Duodenal mucosa (tissue), 2 donors: ENCODE data around the gene PLOD1.

ENCODE experiments used
- H3K27ac ChIP-seq: one replicate; pipeline ENCODE4 v1.7.0; 2013; ENCODE audit warnings: low read depth, low read length
- H3K27me3 ChIP-seq, 2 donors: one replicate each; pipeline ENCODE4 v1.7.0; 2013; ENCODE audit warnings: low read length in 2 of 2, control low read depth in 1 of 2; ENCODE audit not compliant: insufficient read depth in 2 of 2, control insufficient read depth in 1 of 2
- H3K36me3 ChIP-seq, 2 donors: one replicate each; pipeline ENCODE4 v1.7.0; 2013; ENCODE audit warnings: low read length in 2 of 2, control low read depth in 1 of 2; ENCODE audit not compliant: insufficient read depth in 2 of 2, control insufficient read depth in 1 of 2
- H3K4me1 ChIP-seq, 2 donors: one replicate each; pipeline ENCODE4 v1.7.0; 2013; ENCODE audit warnings: low read length in 2 of 2, control low read depth in 1 of 2; ENCODE audit not compliant: insufficient read depth in 2 of 2, control insufficient read depth in 1 of 2
- H3K4me3 ChIP-seq, 2 donors: one replicate each; pipeline ENCODE4 v1.7.0; 2013; ENCODE audit warnings: low read length in 2 of 2, low read depth in 1 of 2
- H3K9ac ChIP-seq, 2 donors: one replicate each; pipeline ENCODE4 v1.7.0; 2013; ENCODE audit warnings: low read length in 2 of 2, low read depth in 1 of 2
- H3K9me3 ChIP-seq, 2 donors: one replicate each; pipeline ENCODE4 v1.7.0; 2013; ENCODE audit warnings: low read length in 2 of 2, control low read depth in 1 of 2; ENCODE audit not compliant: control insufficient read depth in 1 of 2

Gene PLOD1

GRCh38 chr1:12011998-12012397, 77.5 kb downstream of the PLOD1 start:
- no peaks in the 10 kb centered on the region for H3K9me3 ChIP-seq
- no peak overlapping the region for H3K9ac ChIP-seq
- H3K27me3 ChIP-seq, result no peaks in the 10 kb centered on the region
- no peak overlapping the region for H3K27ac ChIP-seq
- no peaks in the 10 kb centered on the region for H3K4me1 ChIP-seq
- no peak overlapping the region for H3K4me3 ChIP-seq
- H3K36me3 ChIP-seq, result peaks cover 26 to 56% of the 10 kb centered on the region in 2 donors

- no peak overlapping the region for H3K4me3 ChIP-seq
Measured at GRCh38 chr1:12012560-12013316, 78.2 kb downstream of the PLOD1 start.

GRCh38 chr1:12014141-12014991, 79.8 kb downstream of the PLOD1 start:
- Histone ChIP-seq H3K4me1 (no peaks in the 10 kb centered on the region), H3K36me3 (peaks cover 22 to 44% of the 10 kb centered on the region in 2 donors), H3K27me3 (no peaks in the 10 kb centered on the region), H3K9ac (peak overlapping the region in 1 of 2 donors; percentile 3), H3K4me3 (no peak overlapping the region), H3K9me3 (no peaks in the 10 kb centered on the region), H3K27ac (no peak overlapping the region)

More at GRCh38 chr1:12012560-12013316, 78.2 kb downstream of the PLOD1 start:
- Histone ChIP-seq H3K27ac (no peak overlapping the region), H3K9ac (no peak overlapping the region), H3K9me3 (no peaks in the 10 kb centered on the region), H3K4me1 (no peaks in the 10 kb centered on the region), H3K36me3 (peaks cover 22 to 48% of the 10 kb centered on the region in 2 donors), H3K27me3 (no peaks in the 10 kb centered on the region)

- Histone ChIP-seq H3K4me1 (peaks cover 1 to 5% of the 10 kb centered on the region in 2 donors), H3K4me3 (no peak overlapping the region), H3K27me3 (no peaks in the 10 kb centered on the region), H3K9me3 (no peaks in the 10 kb centered on the region), H3K9ac (no peak overlapping the region), H3K27ac (no peak overlapping the region), H3K36me3 (peaks cover 20 to 37% of the 10 kb centered on the region in 2 donors)
Measured at GRCh38 chr1:12015001-12015491, 80.5 kb downstream of the PLOD1 start.

- Histone ChIP-seq H3K4me3 (no peak overlapping the region), H3K4me1 (peaks cover 5 to 9% of the 10 kb centered on the region in 2 donors), H3K9me3 (no peaks in the 10 kb centered on the region), H3K27ac (no peak overlapping the region), H3K36me3 (peaks cover 17 to 33% of the 10 kb centered on the region in 2 donors), H3K9ac (no peak overlapping the region), H3K27me3 (no peaks in the 10 kb centered on the region)
Measured at GRCh38 chr1:12015499-12015898, 81.0 kb downstream of the PLOD1 start.

GRCh38 chr1:12016182-12016581, 81.7 kb downstream of the PLOD1 start:
- Histone ChIP-seq H3K4me3 (no peak overlapping the region), H3K36me3 (peaks cover 14 to 26% of the 10 kb centered on the region in 2 donors), H3K4me1 (peaks cover 5 to 9% of the 10 kb centered on the region in 2 donors), H3K27ac (no peak overlapping the region), H3K27me3 (no peaks in the 10 kb centered on the region), H3K9ac (no peak overlapping the region), H3K9me3 (no peaks in the 10 kb centered on the region)

GRCh38 chr1:12019858-12020509, 85.5 kb downstream of the PLOD1 start:
- Histone ChIP-seq H3K4me3 (peak overlapping the region; percentile 77 to 92), H3K9ac (peak overlapping the region; percentile 54 to 87)

GRCh38 chr1:12021616-12022015, 87.1 kb downstream of the PLOD1 start:
- H3K36me3 ChIP-seq, result peaks cover 11 to 24% of the 10 kb centered on the region in 2 donors

More at GRCh38 chr1:12019858-12020509, 85.5 kb downstream of the PLOD1 start:
- Histone ChIP-seq H3K27ac (peak overlapping the region; percentile 50), H3K36me3 (peaks cover 7 to 18% of the 10 kb centered on the region in 2 donors), H3K27me3 (no peaks in the 10 kb centered on the region), H3K9me3 (no peaks in the 10 kb centered on the region), H3K4me1 (peaks cover 5 to 9% of the 10 kb centered on the region in 2 donors)

GRCh38 chr1:12022036-12022435, 87.5 kb downstream of the PLOD1 start:
- no peaks in the 10 kb centered on the region for H3K9me3 ChIP-seq
- H3K4me1 ChIP-seq, result peaks cover 5 to 9% of the 10 kb centered on the region in 2 donors
- no peaks in the 10 kb centered on the region for H3K27me3 ChIP-seq
- H3K36me3 ChIP-seq, result peaks cover 13 to 24% of the 10 kb centered on the region in 2 donors
- H3K4me3 ChIP-seq, result no peak overlapping the region
- no peak overlapping the region for H3K27ac ChIP-seq
- no peak overlapping the region for H3K9ac ChIP-seq

More at GRCh38 chr1:12021616-12022015, 87.1 kb downstream of the PLOD1 start:
- Histone ChIP-seq H3K9ac (no peak overlapping the region), H3K9me3 (no peaks in the 10 kb centered on the region), H3K27ac (no peak overlapping the region), H3K4me1 (peaks cover 5 to 9% of the 10 kb centered on the region in 2 donors), H3K4me3 (no peak overlapping the region), H3K27me3 (no peaks in the 10 kb centered on the region)
